CD4-positive, alpha-beta T cell treated with Interleukin-1 beta for 1 hour (primary cell): ENCODE measurements around the gene PLCD3.
A peak's percentile ranks its signal among the peaks of the same experiment; 100 is the strongest.

Experiments used
- DNase-seq, 2 donors: peaks; one replicate each; pipeline ENCODE4 v3.0.0-alpha.2; 2020 to 2022

PLCD3 gene

GRCh38 chr17:45149669-45150664, 17.7 kb upstream of the PLCD3 start:
- DNase-seq, result peak; percentile 24 to 48

- DNase-seq, result peak; percentile 77 to 78
Measured at GRCh38 chr17:45149037-45149668, 16.8 kb upstream of the PLCD3 start.

- peak; percentile 100 for DNase-seq
Measured at GRCh38 chr17:45148183-45149036, 16.1 kb upstream of the PLCD3 start, which contains the start of gene HEXIM1. TSS of gene HEXIM1 (plus strand) at chr17:45148475. CDS start at chr17:45149191, 716 bp downstream.

- peak; percentile 87 to 88 for DNase-seq
Measured at GRCh38 chr17:45147581-45148182, 15.4 kb upstream of the PLCD3 start.

GRCh38 chr17:45146890-45147580, 14.7 kb upstream of the PLCD3 start:
- peak in 1 of 2 donors; percentile 73 for DNase-seq

- no peak for DNase-seq
Measured at GRCh38 chr17:45146592-45146889, 14.2 kb upstream of the PLCD3 start.

GRCh38 chr17:45146166-45146565, 13.9 kb upstream of the PLCD3 start:
- no peak for DNase-seq

GRCh38 chr17:45145035-45145389, 12.7 kb upstream of the PLCD3 start:
- no peak for DNase-seq

- DNase-seq, result peak in 1 of 2 donors; percentile 22
Measured at GRCh38 chr17:45144199-45145034, 12.1 kb upstream of the PLCD3 start.

GRCh38 chr17:45143767-45144198, 11.5 kb upstream of the PLCD3 start:
- DNase-seq, result peak in 1 of 2 donors; percentile 53

- DNase-seq, result no peak
Measured at GRCh38 chr17:45143094-45143670, 10.9 kb upstream of the PLCD3 start.

GRCh38 chr17:45139533-45139920, 7.2 kb upstream of the PLCD3 start:
- DNase-seq, result no peak

- DNase-seq, result no peak
Measured at GRCh38 chr17:45138911-45139532, 6.7 kb upstream of the PLCD3 start.

GRCh38 chr17:45137561-45138305, 5.4 kb upstream of the PLCD3 start:
- DNase-seq, result no peak

- DNase-seq, result no peak
Measured at GRCh38 chr17:45136846-45137560, 4.7 kb upstream of the PLCD3 start.

GRCh38 chr17:45135978-45136791, 3.9 kb upstream of the PLCD3 start:
- no peak for DNase-seq

- peak; percentile 95 to 98 for DNase-seq
Measured at GRCh38 chr17:45135192-45135977, 3.1 kb upstream of the PLCD3 start, which contains the start of gene ACBD4. TSS of gene ACBD4 (plus strand) at chr17:45135687. CDS start at chr17:45136145, 458 bp downstream.
